SK-N-SH (cell line): Measurements from ENCODE around the gene STRADA. TPM values are rescaled to one million over a fixed set of nuclear protein-coding genes. Genes with fewer than 3 reads are reported as not detected.

Experiments
- CTCF ChIA-PET: fragments of 300-600, 350-600 bp; formaldehyde crosslinking; extraction: SDS; loops from one replicate; lab custom pipeline; 2021; lab: Yijun Ruan, JAX
- POLR2A ChIA-PET: fragments of 350-600 bp; sonication (Branson Sonifier 250); formaldehyde crosslinking; extraction: SDS; loops from one replicate; lab custom pipeline; 2020; ENCODE audit warnings: antibody characterized with exemption, inconsistent platforms; lab: Yijun Ruan, JAX
- DNase-seq: peaks from one replicate; pipeline ENCODE4 v3.0.0; 2012
- H2AFZ ChIP-seq: fragments of 200-600 bp; sonication (generic); 2 replicates; pipeline ENCODE4 v1.8.1; 2016; ENCODE audit warnings: antibody characterized with exemption, mild to moderate bottlenecking, low read depth
- H3F3A ChIP-seq: fragments of 200-600 bp; sonication (generic); replicated peaks from 2 replicates; pipeline ENCODE3; 2016; ENCODE audit warnings: antibody characterized with exemption, mild to moderate bottlenecking; ENCODE audit not compliant: insufficient read depth
- H3K27ac ChIP-seq, 2 experiments: fragments of 200-500 bp in 1 of 2; fragments of 200-600 bp in 1 of 2; sonication (Bioruptor generic) in 1 of 2; sonication (generic), shearing (Covaris generic) in 1 of 2; 2 replicates each; pipeline versions ENCODE4 v1.5.1 to v1.6.1; 2014 to 2016; ENCODE audit warnings: low read depth in 2 of 2, inconsistent platforms in 1 of 2, low read length in 1 of 2, mild to moderate bottlenecking in 1 of 2, mixed read lengths in 1 of 2
- H3K27me3 ChIP-seq: fragments of 200-600 bp; sonication (generic), shearing (Covaris generic); 2 replicates; pipeline ENCODE4 v1.6.1; 2016; ENCODE audit warnings: mixed run types; ENCODE audit not compliant: insufficient read depth
- H3K36me3 ChIP-seq, 2 experiments: fragments of 200-500 bp in 1 of 2; fragments of 200-600 bp in 1 of 2; sonication (Bioruptor generic) in 1 of 2; sonication (generic) in 1 of 2; replicated peaks in 1 of 2; 2 replicates each; pipeline versions ENCODE3 to v1.5.1; 2014 to 2016; ENCODE audit warnings: low read length in 1 of 2, mild to moderate bottlenecking in 1 of 2; ENCODE audit not compliant: insufficient read depth in 2 of 2, control insufficient read depth in 1 of 2
- H3K4me1 ChIP-seq, 2 experiments: fragments of 200-500 bp in 1 of 2; fragments of 200-600 bp in 1 of 2; sonication (Bioruptor generic) in 1 of 2; sonication (generic), shearing (Covaris generic) in 1 of 2; 2 replicates each; pipeline versions ENCODE4 v1.5.1 to v1.6.1; 2014 to 2016; ENCODE audit warnings: low read depth in 1 of 2, low read length in 1 of 2, mixed run types in 1 of 2; ENCODE audit not compliant: insufficient read depth in 2 of 2, control insufficient read depth in 1 of 2
- H3K4me2 ChIP-seq: fragments of 200-600 bp; sonication (generic), shearing (Covaris generic); 2 replicates; pipeline ENCODE4 v1.6.1; 2017; ENCODE audit warnings: mixed run types
- H3K4me3 ChIP-seq, 2 experiments: fragments of 200-500 bp in 1 of 2; fragments of 200-600 bp in 1 of 2; sonication (Bioruptor generic) in 1 of 2; sonication (generic), shearing (Covaris generic) in 1 of 2; 2 replicates each; pipeline versions ENCODE4 v1.5.1 to v1.8.1; 2014 to 2016; ENCODE audit warnings: low read depth in 2 of 2, inconsistent platforms in 1 of 2, low read length in 1 of 2, mild to moderate bottlenecking in 1 of 2, mixed read lengths in 1 of 2, moderate library complexity in 1 of 2
- H3K79me2 ChIP-seq: fragments of 200-600 bp; sonication (generic); 2 replicates; pipeline ENCODE4 v1.8.1; 2017; ENCODE audit warnings: mild to moderate bottlenecking; ENCODE audit not compliant: insufficient read depth
- H3K9ac ChIP-seq: fragments of 200-600 bp; sonication (generic); 2 replicates; pipeline ENCODE4 v1.6.1; 2017; ENCODE audit warnings: mixed run types
- H3K9me2 ChIP-seq: fragments of 200-600 bp; sonication (generic); 2 replicates; pipeline ENCODE4 v1.6.1; 2017; ENCODE audit warnings: mixed run types
- H3K9me3 ChIP-seq: fragments of 200-600 bp; sonication (generic); 2 replicates; pipeline ENCODE4 v1.6.1; 2017; ENCODE audit warnings: mixed run types, mild to moderate bottlenecking, moderate library complexity
- H4K20me1 ChIP-seq: fragments of 200-600 bp; sonication (generic); 2 replicates; pipeline ENCODE4 v1.6.1; 2017; ENCODE audit warnings: mild to moderate bottlenecking, mixed run types; ENCODE audit not compliant: insufficient read depth
- CHD2 ChIP-seq: fragments of 150-350 bp; IDR thresholded peaks from 2 replicates; pipeline ENCODE4 v1.6.1; 2018; ENCODE audit warnings: low read length; ENCODE audit not compliant: partially characterized antibody
- ELF1 ChIP-seq: IDR thresholded peaks from 2 replicates; pipeline ENCODE4 v1.4.0; 2012
- EP300 ChIP-seq, 2 experiments: IDR thresholded peaks; 2 replicates each; pipeline versions ENCODE4 v1.4.0 to v1.6.1; 2012; ENCODE audit warnings: borderline replicate concordance in 1 of 2, low read depth in 1 of 2, low read length in 1 of 2
- EZH2phosphoT487 ChIP-seq: fragments of 200-600 bp; sonication (generic); IDR thresholded peaks from 2 replicates; pipeline ENCODE4 v1.6.1; 2017; ENCODE audit warnings: low read depth, mixed run types, mild to moderate bottlenecking, antibody characterized with exemption, moderate library complexity, borderline replicate concordance
- FOSL2 ChIP-seq: IDR thresholded peaks from 2 replicates; pipeline ENCODE4 v1.4.0; 2012; ENCODE audit warnings: low read depth, mild to moderate bottlenecking, moderate library complexity, borderline replicate concordance
- GABPA ChIP-seq: IDR thresholded peaks from 2 replicates; pipeline ENCODE4 v1.4.0; 2012; ENCODE audit warnings: low read depth, mild to moderate bottlenecking
- MEF2A ChIP-seq: IDR thresholded peaks from 2 replicates; pipeline ENCODE4 v1.4.0; 2012; ENCODE audit warnings: low read depth, borderline replicate concordance
- MXI1 ChIP-seq: IDR thresholded peaks from 2 replicates; pipeline ENCODE4 v1.6.1; 2012; ENCODE audit warnings: mild to moderate bottlenecking, low read depth, low read length, improper control_type of control experiment
- NRF1 ChIP-seq: IDR thresholded peaks from 2 replicates; pipeline ENCODE4 v1.6.1; 2012; ENCODE audit warnings: low read depth, mild to moderate bottlenecking, low read length
- SIN3A ChIP-seq: IDR thresholded peaks from 2 replicates; pipeline ENCODE4 v1.6.1; 2012; ENCODE audit warnings: low read depth, mild to moderate bottlenecking, low read length, moderate library complexity, borderline replicate concordance
- SMC3 ChIP-seq: IDR thresholded peaks from 2 replicates; pipeline ENCODE4 v1.6.1; 2012; ENCODE audit warnings: low read depth, low read length, improper control_type of control experiment
- TAF1 ChIP-seq: IDR thresholded peaks from 2 replicates; pipeline ENCODE4 v1.6.1; 2012; ENCODE audit warnings: low read depth, mild to moderate bottlenecking, low read length, moderate library complexity, borderline replicate concordance
- TCF12 ChIP-seq: IDR thresholded peaks from 2 replicates; pipeline ENCODE4 v1.4.0; 2012
- TEAD4 ChIP-seq: IDR thresholded peaks from 2 replicates; pipeline ENCODE4 v1.4.0; 2012; ENCODE audit warnings: mild to moderate bottlenecking, borderline replicate concordance; ENCODE audit not compliant: insufficient read depth
- YY1 ChIP-seq: IDR thresholded peaks from 2 replicates; pipeline ENCODE4 v1.4.0; 2012; ENCODE audit warnings: low read depth, mild to moderate bottlenecking
- WGBS: methylation state at CpG from one replicate; pipeline ENCODE4 v1.1.6; 2017; ENCODE audit warnings: low lambda C conversion rate; 5-methylcytosine and 5-hydroxymethylcytosine counted together
- polyA plus RNA-seq, 3 experiments: library from polyadenylated mRNA; depleted of rRNA; stranded (reverse); fragments of >200 nt; gene quantifications; 2 replicates each; pipeline ENCODE4 v1.2.3, GENCODE V29; 2012
- TF ChIP-seq, protein P1 (sequence below): IDR thresholded peaks from 2 replicates; pipeline ENCODE4 v1.6.1; 2012; ENCODE audit warnings: mild to moderate bottlenecking, low read depth, low read length, moderate library complexity
- TF ChIP-seq, protein P2 (sequence below): IDR thresholded peaks from 2 replicates; pipeline ENCODE4; 2012
- TF ChIP-seq, protein P3 (sequence below): fragments of 150-350 bp; IDR thresholded peaks from 2 replicates; pipeline ENCODE4 v1.6.1; 2016; ENCODE audit warnings: mild to moderate bottlenecking, low read depth, low read length

Gene STRADA
- polyA plus RNA-seq, 1 of the 3 experiments (the other 2 are of a cell fraction): 37.3 TPM

DNA sequence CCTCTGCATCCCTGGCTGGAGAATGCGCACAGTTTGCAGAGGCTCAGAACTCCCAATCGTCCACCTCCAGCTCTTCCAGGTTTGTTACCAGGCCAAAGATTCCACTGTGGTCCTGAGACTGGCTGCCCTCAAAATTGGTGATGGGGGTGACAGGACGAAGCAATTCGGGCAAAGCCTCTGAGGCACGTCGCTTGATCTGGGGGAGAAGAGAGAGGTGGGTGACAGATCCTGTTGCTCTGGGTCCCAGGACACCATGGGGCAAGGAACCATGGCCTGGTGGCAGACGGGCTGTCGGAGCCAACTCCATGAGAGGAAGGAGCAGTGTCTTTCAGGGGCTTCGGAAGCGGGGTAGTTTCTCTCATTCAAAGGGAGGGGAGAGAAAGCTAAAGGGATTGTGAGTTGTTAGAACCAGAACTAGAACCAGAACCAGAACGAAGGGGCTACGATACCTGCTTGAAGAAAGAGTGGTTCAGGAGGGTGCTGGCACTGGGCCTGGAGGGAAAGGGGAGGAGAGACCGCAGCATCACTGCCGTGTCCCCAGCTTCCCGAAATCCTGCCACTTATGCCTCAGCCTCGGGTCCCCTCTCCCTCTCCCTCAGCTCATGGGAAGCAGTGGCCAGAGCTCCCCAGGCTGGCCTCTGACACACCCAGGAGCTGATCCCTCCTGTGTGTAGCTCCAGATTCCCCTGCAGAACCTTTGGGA is 37.9 kb downstream of the STRADA start:
- H3K9ac ChIP-seq: no peak overlapping the region
- DNase-seq: no peak
- WGBS: 94% methylated on average over 15 of the region's 16 CpGs
- POLR2A ChIA-PET: interaction anchor here (1.7 to 2.4 kb wide), 2 partner anchors 11 to 28 kb away, joined by 6 to 7 read pairs; no protein-coding TSS in a partner anchor
- H3K36me3 ChIP-seq: peaks cover 8 to 28% of the 10 kb centered on the region in 2 experiments
- no peaks in the 10 kb centered on the region for H3K9me3 ChIP-seq
- TF ChIP-seq MEF2A (no peak), FOSL2 (no peak), TCF12 (no peak), EZH2phosphoT487 (no peak), ELF1 (no peak), MXI1 (no peak), YY1 (no peak), SIN3A (no peak), EP300 (IDR thresholded peaks at IDR 0.05; ENCODE audit: borderline replicate concordance in 1 of 2, low read depth in 1 of 2, low read length in 1 of 2) (no peak), CHD2 (no peak), SMC3 (no peak), GABPA (no peak), TEAD4 (no peak), TAF1 (no peak), NRF1 (no peak)
- TF ChIP-seq, protein P1, sequence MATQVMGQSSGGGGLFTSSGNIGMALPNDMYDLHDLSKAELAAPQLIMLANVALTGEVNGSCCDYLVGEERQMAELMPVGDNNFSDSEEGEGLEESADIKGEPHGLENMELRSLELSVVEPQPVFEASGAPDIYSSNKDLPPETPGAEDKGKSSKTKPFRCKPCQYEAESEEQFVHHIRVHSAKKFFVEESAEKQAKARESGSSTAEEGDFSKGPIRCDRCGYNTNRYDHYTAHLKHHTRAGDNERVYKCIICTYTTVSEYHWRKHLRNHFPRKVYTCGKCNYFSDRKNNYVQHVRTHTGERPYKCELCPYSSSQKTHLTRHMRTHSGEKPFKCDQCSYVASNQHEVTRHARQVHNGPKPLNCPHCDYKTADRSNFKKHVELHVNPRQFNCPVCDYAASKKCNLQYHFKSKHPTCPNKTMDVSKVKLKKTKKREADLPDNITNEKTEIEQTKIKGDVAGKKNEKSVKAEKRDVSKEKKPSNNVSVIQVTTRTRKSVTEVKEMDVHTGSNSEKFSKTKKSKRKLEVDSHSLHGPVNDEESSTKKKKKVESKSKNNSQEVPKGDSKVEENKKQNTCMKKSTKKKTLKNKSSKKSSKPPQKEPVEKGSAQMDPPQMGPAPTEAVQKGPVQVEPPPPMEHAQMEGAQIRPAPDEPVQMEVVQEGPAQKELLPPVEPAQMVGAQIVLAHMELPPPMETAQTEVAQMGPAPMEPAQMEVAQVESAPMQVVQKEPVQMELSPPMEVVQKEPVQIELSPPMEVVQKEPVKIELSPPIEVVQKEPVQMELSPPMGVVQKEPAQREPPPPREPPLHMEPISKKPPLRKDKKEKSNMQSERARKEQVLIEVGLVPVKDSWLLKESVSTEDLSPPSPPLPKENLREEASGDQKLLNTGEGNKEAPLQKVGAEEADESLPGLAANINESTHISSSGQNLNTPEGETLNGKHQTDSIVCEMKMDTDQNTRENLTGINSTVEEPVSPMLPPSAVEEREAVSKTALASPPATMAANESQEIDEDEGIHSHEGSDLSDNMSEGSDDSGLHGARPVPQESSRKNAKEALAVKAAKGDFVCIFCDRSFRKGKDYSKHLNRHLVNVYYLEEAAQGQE: no peak
- TF ChIP-seq, protein P2, sequence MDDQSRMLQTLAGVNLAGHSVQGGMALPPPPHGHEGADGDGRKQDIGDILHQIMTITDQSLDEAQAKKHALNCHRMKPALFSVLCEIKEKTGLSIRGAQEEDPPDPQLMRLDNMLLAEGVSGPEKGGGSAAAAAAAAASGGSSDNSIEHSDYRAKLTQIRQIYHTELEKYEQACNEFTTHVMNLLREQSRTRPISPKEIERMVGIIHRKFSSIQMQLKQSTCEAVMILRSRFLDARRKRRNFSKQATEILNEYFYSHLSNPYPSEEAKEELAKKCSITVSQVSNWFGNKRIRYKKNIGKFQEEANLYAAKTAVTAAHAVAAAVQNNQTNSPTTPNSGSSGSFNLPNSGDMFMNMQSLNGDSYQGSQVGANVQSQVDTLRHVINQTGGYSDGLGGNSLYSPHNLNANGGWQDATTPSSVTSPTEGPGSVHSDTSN: no peak
- TF ChIP-seq, protein P3, sequence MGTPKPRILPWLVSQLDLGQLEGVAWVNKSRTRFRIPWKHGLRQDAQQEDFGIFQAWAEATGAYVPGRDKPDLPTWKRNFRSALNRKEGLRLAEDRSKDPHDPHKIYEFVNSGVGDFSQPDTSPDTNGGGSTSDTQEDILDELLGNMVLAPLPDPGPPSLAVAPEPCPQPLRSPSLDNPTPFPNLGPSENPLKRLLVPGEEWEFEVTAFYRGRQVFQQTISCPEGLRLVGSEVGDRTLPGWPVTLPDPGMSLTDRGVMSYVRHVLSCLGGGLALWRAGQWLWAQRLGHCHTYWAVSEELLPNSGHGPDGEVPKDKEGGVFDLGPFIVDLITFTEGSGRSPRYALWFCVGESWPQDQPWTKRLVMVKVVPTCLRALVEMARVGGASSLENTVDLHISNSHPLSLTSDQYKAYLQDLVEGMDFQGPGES: no peak
- H4K20me1 ChIP-seq: no peaks in the 10 kb centered on the region
- CTCF ChIA-PET: interaction anchor here (0.9 to 1.6 kb wide), 6 partner anchors 9 to 278 kb away, joined by 3 to 7 read pairs (median 4); partner anchors contain the start of gene MAP3K3
- H3K4me2 ChIP-seq: no peak overlapping the region
- H3K27ac ChIP-seq: no peak overlapping the region; a peak in 1 of 4 replicates
- H3K79me2 ChIP-seq: peaks cover 15% of the 10 kb centered on the region
- H3K4me1 ChIP-seq: peaks cover 9 to 42% of the 10 kb centered on the region in 2 experiments; a peak in 3 of 4 replicates
- H3K9me2 ChIP-seq: no peaks in the 10 kb centered on the region
- no peak overlapping the region for H3K4me3 ChIP-seq
- H2AFZ ChIP-seq: no peak overlapping the region
- H3F3A ChIP-seq: peaks cover 9% of the 10 kb centered on the region
- H3K27me3 ChIP-seq: no peaks in the 10 kb centered on the region
